Putamen (tissue), 1 donor: ENCODE results near the gene TEAD1.
A peak's percentile ranks its signal among the peaks of the same experiment; 100 is the strongest.

Experiments used
- DNase-seq: peaks from one replicate; pipeline ENCODE4 v3.0.0-alpha.2; 2016; ENCODE audit warnings: low spot score

The TEAD1 gene

DNA sequence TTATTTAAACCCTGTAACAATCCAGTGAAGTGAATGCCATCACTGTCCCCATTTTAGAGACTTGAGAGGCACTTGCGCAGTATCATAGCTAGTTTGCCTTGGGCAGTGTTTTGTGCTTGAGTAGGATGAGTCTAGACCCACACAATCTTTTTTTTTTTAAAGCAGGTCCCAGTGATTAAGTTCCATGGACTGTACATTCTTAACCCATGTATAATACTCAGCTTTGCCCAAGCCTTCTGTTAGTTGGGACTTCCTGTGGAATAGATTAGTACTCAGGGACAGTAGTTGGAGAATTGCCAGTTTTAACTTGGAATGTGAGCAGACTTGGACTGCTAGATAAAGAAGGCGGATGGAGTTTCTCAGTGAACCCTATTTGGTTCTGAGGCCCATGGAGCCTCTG, 226.3 kb downstream of the TEAD1 start:
- no peak for DNase-seq

DNA sequence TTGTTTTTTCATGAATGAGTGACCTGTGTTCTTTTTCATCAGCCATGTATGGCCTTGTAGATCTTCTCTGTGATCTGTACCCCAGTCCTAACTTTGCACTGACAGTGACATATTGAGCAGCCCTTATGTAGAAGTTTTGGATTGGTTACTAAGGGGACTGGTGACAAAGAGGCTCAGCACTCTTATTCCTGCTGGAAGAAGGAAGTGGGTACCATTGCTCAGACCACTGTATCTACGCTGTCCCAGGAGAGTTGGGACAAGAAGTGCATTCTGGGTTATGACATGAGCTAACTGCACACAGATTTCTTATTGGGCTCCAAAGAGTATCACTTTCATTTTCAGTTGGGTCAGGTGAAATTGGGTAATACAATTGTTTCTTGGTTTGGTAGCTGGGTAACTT, 227.1 kb downstream of the TEAD1 start:
- no peak for DNase-seq

DNA sequence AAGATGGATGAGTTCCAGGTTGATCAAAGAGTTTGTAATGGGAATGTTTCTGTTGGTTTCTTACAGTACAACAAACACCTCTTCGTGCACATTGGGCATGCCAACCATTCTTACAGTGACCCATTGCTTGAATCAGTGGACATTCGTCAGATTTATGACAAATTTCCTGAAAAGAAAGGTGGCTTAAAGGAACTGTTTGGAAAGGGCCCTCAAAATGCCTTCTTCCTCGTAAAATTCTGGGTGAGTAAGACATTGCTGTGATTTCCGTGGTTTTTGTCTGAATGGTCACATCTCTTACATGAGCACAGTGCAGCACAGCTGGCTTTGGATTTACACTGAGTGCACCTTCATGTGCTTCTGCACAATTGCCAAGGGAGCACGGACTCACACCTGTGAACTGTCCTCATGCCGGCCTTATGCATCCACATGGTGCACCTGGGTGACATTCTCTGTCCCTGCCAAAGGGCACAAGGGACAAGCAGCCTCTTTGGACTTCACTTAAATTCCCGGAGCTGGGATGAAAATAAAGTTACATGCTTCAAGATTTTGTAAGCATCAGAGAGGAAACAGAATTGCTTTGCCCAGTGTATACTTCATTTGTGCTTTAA, 227.8 kb downstream of the TEAD1 start:
- no peak for DNase-seq

DNA sequence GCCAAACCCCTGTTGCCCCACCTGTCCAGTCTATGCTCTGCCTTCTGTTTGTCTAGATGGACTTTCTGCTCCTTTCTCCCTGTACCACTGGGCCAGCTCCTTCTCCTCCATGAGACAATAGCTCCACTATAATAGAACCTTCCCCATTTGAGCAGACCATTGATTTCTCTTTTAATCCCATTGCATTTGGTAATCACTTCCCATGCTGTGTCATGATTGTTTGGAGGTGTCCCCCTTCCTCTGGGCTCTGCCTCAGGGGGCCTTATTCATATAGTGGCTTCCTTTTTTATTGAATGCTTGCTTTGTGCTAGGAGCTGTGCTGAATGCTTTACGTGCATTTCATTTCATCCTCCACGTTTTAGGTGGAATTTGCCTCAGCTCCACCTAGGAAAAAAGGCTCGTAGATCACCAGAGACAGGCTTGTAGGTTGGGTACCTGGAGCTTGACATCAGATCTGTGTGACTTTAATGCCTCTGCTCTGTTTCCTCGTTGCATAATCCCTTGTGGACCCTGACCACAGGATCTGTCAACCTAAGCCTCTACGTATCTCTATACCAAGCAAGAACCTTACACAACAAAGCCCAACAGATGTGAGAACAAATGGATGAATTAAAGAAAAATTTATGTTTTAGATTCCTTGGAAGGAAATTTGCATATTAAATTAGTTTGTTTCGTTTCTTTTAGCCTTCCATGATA, 228.7 kb downstream of the TEAD1 start:
- no peak for DNase-seq

DNA sequence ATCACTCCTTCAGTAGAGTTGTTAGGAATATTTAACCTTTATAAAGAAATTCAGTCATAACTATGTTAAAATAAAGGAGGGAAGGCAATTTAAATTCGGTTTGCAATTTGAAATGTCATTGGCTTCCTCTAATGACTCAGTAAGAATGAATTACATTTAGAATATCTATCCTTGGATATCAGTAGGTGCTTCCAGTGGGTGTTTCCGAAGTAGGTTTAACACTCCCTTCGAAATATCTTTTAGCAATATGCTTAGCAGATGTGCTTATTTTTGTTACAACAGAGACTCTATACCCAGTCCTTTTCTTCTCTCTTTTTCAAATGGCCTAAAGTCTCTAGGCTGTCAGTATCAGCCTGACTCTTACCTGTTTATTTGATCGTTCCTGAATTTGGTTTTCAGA, 231.2 kb downstream of the TEAD1 start:
- DNase-seq, result peak; percentile 58

DNA sequence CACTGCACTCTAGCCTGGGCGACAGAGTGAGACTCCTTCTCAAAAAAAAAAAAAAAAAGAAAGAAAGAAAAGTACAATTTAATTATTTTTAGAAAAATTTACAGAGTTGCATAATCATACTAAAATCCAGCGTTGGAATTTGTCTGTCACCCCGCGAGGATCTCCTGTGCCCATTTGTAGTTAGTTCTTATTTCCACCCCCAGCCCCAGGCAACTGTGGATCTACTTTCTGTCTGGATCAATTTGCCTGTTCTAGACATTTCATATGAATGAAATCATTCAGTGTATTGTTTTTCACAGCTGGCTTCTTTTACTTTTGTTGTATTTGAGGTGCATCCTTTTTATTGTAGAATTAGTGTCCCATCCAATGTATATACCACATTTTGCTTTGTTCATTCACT, 232.3 kb downstream of the TEAD1 start:
- no peak for DNase-seq

DNA sequence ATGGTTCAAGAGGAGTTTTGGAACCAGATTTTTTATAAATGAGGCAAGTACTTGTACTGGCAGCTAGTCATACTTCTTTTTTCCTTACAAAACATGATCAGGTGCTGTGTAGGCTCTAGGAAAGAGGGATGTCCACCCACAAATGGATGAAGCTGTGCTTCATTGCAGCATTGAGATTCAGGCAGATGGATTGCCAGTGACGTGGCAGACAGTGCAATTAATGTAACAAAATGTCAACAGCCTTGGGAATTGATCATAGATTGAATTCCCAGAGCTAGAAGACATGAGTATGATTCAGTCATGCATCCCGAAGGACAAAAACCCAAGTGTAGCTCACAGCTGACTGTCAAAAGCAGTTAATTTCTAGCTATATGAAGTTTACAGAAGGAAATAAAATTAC, 235.7 kb downstream of the TEAD1 start:
- DNase-seq, result peak; percentile 47

DNA sequence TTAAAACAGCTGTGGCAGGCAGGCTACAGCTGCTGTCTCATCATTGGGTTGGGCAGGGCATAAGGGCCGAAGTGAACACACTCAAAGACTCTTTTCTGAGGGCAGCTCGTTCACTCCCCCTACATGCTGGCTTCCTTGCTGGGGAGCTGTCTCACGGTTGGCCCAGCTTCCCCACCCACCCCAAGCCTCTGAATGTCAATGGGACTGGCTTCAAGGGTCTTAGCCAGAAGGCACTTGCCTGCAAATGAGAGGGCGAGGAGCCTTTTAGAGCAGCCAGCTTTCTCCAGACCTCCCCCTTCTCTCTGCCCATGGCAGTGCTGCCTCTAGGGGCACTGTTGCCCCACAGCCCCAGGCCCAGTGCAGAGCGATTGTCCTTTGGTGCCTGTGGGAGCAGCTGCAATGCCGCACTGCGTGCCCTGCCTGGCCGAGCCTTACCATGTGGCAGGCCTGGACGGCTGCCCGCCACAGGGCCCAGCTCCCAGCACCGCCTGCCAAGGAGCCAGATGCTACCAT, 240.2 kb downstream of the TEAD1 start:
- peak; percentile 93 for DNase-seq

DNA sequence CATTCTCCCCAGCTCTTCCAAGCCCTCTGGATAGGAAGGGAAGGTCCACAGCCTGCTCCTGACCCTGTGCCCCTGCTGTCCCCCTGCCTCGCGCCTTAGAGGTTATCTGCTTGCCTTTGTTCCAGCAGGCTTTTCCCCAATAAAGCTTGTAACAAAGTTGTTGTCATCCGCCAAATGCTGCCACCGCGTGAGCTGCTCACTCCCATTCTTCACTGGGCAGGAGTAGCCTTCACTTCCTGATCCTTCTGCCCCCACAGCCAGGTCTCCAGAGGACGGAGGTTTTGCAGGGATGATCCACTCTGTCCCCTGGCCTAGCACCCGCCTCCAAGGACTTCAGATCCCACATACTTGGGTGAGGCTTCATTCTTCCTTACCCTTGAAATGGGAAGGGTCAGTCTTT, 240.9 kb downstream of the TEAD1 start:
- no peak for DNase-seq

DNA sequence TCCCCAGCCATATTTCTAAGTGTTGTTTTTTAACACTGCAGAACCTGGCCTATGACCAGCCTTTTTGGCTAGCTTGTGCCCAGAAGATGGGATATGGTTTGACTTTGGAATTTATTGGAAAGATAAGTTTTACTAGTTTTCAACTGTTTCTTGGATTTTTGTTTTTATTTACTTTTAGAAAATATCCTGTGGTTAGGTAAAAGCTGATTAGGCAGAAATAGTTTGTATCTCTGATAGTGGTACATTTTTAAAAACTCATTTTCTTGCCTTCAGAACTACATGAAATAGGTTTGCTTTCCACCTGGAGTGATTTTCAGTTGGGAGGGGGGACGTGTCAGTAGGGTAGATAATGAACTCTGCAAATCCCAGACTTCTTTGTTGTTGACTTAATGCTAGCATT, 243.6 kb downstream of the TEAD1 start:
- no peak for DNase-seq

DNA sequence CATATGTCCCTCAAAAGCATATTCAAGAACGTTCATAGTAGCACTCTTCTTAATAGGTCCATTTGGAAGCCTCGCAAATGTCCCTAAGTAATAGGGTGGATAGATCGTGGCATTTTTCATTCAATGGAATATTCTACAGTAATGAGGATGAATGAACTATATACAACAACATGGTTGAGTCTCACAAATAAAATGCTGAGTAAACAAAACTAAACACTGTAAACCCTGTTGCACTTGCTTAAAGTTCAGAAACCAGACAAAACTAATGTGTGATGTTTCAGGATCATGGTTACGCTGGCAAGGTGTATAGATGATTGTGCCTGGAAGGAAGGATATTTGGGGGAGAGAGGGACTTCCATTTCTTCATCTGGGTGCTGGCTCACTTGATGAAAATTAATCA, 244.4 kb downstream of the TEAD1 start:
- DNase-seq, result no peak

DNA sequence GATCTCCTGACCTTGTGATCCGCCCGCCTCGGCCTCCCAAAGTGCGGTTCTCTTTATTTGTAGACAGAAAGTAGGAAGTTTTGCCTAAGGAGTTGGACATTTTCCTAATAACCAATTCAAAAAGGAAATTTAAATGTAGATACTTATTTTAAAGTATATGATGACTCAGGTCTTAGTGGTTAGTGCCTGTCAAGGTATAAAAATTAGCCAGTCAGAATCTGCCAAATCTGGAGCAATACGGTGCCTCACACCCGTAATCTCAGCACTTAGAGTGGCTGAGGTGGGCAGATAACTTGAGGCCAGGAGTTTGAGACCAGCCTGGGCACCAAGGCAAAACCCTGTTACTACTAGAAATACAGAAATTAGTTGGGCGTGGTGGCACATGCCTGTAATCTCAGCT, 248.2 kb downstream of the TEAD1 start:
- no peak for DNase-seq

DNA sequence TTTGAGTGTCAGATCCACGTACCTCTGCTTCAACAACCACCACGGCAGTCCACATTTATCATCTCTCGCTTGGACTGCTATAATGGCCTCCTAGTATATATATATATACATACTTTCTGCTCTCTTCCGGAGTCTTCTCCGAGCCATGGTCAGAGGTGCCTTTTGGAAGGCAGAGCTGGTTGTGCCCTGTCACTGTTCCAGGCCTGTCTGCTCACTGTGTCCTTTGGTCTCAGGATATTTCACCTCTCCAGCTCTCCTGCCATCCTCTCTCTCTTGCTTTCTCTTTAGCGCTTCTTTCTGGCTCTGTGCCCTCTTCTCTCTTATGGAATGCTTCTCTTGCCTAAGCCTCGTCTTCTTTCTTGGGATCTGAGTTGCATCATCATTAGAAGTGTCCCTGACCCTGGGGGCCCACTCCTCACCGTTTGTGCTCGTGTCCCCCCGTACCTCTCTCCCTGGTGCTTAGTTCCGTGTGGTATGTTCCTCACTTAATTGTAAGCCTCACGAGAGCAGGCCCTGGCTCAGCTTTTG, 248.8 kb downstream of the TEAD1 start:
- no peak for DNase-seq

DNA sequence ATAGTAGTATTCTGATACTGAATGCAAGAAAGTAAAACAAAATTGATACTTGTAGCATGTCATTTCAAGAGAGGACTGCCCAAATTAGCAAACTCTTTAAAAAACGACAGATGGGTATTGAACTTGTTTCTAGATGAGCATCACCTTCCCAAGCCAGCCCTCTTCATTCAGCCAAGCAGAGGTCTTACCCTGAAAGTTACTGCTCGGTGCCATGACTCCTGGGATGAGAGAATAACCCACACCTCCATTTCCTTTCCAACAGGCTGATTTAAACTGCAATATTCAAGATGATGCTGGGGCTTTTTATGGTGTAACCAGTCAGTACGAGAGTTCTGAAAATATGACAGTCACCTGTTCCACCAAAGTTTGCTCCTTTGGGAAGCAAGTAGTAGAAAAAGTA, 250.4 kb downstream of the TEAD1 start:
- DNase-seq, result no peak

DNA sequence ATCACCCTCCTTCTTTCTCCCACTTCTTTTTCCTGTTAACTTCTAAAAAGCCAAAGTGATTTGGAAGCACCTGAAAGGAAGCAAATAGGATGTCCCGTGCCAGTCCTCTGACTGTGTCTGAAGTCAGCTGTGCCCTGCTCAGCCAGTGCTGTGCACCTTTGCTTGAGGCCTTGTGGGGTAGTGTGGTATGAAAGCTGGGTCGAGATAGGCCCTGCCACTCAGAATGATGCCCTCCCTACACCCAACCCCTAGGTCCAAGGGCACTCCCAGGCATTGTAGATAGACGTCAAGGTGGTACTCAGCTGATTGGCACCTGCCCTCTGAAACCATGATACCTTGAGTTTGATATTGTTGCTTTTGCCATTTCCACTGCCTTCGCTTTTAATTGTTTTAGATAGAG, 251.3 kb downstream of the TEAD1 start:
- no peak for DNase-seq

DNA sequence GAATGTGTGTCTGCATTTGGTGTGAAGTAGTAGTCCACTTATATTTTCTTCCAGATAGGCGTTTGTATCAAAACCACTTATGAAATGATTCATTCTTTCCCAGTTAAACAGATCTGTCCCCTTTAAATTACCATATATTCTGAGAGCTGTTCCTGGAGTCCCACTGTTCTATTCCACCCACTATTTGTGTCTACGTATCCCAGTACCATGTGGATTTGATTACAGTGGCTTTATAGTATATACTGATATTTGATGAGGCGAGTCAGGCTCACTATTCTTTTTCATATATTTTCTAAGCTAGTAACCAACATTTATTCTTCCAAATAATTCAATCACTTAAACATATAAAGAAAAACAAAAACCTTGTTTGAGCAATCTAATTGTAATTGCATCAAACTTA, 253.0 kb downstream of the TEAD1 start:
- DNase-seq, result no peak

DNA sequence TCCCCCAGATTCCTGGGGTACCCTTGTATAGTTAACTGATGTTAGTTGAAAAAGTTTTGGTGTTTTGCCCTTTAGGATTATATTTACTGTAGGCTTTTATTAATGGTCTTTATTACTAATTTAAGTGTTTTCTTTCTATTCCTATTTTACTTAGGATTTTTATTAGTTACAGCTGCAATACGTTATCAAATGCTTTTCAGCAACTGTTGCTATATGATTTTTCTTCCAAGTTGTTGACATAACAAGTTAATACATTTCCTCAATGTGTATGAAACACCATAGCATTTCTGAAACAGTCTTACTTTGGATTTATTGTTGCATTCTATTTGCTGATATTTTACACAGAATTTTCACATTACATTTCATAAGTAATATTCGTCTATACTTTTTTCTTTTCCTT, 253.7 kb downstream of the TEAD1 start:
- no peak for DNase-seq

DNA sequence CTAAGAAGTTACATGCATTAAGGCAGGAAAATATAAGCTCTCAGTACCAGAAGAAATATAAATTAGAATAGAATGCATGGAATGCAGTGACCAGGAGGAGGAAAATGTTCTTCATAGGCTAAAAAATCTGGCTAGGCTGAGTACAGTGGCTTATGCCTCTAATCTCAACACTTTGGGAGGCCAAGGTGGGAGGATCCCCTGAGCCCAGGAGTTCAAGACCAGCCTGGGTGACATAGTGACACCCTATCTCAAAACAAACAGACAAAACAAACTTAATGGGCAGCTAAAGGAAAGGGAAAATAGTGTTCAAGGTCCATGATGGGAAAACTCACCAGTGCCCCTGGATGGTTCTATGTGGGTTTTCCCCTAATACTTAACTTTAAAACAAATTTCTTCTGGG, 256.6 kb downstream of the TEAD1 start:
- DNase-seq, result no peak

DNA sequence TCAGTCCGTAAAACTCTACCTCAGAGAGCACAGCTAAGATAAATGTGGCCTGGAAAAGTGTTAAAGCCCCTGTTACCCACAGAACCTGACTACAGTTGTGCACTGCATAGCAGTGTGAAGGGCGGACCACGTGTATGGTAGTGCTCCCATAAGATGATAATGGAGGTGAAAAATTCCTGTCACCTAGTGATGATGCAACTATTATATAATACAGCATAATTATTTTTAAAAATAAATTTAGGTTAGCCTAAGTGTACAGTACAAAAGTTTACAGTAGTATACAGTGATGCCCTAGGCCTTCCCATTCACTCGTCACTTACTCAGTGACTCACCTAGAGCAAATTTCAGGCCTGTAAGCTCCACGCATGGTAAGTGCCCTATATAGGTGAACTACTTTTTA, 258.3 kb downstream of the TEAD1 start:
- no peak for DNase-seq

DNA sequence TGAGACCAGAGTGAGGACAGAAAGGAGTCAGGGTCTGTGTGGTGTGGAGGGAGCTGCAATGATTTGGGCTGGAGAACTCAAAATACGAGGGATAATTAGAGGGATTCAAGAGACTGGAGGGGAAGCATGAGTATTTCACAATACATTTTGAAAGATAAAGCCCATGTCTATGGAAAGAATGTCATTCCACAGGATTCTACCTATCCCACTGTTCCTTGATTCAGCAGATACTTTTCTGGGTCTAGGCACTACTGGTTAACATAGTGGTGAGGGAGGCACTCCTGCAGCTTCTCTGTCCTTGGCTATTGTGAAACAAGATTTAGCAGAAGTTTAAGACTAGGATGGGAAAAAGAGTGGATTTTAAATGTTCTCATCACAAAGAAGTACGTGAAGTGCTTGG, 262.0 kb downstream of the TEAD1 start:
- DNase-seq, result no peak

DNA sequence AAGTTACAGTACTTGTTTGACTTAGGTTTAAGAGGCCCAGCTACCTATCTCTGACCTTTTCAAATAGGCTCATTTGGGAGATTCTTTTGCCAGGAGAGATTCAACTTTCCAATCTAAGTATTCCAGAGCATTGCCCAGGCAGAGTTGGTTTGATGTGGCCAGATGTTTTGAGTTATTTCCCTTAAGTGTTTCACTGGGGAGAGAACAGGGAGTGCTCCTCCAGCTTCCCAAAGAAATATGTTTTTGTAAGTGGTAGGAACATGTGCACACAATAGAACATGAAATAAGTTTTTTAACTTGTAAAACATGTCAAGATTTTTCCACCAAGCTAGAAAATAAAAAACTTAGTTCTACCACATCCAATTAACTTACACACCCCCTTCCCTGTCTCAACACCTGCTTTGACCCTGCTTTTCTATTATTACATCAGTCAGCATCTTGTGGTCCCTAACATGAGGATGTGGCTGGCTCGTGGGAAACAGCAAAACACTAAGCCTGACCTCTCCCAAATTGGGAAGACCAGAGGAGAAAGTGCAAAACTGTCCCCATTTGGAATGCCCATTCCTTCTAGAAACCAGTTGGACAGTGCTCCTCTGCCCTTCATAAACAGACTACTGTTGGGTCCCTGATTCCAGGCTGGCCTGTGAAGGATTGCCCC, 264.5 kb downstream of the TEAD1 start:
- no peak for DNase-seq

DNA sequence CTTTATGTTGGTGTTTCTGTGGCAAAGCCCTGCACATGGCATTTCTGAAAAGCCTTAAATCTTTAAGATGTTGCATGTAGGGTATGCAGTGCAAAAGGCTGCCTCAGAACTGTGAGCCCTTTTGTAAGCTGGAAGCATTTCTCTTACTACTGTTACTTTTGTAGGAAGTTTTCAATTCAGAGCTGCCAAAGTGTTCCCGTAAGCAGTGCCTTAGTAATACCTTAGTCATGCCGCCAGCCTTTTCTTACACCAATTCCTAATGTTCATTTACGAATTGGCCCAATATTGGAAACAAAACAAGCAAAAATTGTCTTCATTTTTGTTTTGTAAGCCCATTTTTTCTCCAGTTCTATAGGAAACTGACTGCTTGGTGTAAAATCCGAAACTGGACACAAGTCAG, 267.4 kb downstream of the TEAD1 start:
- DNase-seq, result no peak

DNA sequence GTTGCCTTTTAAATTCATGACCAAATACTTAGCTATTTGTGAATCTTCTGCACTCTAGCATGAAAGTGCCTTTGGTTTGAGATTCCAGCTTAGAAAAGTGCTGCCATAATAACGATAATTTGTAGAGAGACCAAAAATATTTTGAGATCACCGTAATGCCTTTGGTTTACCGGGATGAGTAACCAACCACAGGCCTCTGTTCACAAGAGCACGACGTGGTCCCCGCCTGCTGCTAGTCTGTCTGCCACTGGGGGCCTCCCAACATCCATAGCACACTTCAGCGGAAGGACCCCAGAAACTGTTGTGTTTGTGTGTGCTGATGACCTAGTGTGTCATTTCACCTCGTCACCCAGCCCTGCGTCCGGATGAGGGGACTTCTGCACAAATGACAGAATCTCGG, 267.9 kb downstream of the TEAD1 start:
- no peak for DNase-seq
